HuH-7 (cell line): ENCODE data around the gene ZNF775.
"Not testable (repeated sequence)": the region's sequence is repeated elsewhere in the genome, so short reads cannot be mapped to it uniquely, and the experiment has no call there.

Experiments
- DNase-seq: peaks from one replicate; pipeline ENCODE4 v3.0.0; 2011; ENCODE audit warnings: low spot score

Gene ZNF775

DNA sequence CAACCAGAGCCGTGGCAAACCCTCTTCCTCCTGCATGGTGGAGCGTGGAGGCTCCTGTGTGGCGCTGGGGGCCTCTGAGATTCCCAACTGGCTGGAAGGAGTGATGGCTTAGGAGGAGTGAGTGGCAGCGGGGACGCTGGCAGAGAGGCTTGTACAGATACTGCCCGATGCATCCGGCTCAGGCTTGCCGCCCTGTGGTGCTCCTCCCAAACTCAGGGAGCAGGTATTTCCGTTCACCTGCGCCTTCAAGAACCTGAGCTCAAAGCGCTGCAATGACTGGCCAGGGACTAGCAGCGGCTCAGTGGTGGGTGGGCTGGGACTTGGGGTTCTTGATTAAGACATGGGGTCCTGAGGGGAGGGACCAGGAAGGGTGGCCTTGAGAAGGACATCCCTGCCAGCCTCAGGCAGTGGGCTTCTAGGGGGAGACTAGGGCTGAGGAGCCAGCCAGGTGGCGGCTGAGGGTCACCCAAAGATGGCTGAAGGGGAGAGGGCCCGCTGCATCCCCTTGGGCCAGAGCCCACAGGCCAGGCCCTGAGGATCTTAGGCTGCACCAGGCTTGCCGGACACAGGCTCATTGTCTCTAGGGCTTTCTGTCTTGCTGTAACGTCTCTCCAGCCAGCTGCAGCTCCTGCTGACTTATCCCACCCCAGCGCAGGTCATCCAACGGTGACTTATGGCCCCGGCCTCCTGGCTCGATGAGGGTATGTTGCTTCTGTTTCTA is 3.2 kb downstream of the ZNF775 start:
- DNase-seq, result no peak

DNA sequence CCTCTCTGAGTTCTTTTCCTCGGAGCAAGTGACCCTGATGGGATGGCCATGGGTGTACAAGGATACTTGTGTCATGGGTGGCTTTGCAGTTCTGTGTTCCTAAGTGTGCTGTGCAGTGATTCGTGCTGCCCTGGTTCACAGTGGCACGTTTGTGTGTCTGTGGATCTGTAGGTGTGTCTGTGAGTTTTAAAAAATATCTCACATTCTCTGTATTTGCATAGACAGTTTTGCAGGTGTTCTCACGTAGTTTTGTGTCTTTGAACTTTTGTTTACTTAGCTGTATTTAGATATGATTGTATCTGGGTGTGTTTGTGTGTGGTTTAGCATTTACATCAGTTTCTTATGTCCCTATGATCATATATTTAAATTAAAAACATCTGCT is 3.7 kb downstream of the ZNF775 start:
- no peak for DNase-seq

DNA sequence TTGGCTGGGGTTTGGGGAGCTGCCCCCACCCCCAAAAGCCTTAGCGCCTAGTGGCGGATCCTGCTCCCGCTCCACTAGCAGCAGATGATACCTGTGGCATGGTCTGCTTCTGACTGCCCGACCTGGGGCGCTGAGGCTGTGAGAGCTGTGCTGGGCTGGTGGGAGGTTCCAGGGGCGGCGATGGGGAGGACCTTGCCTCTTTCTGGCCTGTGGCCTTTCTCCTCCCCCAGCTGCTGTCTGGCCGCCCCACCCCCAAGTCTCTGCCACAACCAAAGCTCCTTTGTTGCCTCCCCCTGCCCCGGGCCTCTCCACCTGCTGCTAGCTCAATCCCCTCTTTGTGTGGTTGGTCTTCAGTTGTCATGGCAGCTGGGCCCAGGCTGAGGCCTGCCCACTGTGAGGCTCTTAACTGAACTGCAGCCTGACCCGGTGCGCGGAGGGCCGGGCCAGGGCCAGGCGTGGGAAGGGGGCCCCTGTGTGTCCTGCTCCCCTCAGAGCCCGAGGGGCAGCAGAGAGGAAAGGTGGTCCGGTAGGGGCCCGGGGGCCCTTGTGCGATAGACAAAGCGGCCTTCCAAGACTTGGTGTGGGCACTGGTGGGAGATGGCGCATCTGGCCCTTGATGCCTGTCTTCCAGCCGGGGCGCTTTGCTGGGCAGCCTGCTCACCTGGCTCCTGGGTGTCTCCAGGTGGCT is 4.7 kb downstream of the ZNF775 start:
- peak; percentile 83 for DNase-seq

DNA sequence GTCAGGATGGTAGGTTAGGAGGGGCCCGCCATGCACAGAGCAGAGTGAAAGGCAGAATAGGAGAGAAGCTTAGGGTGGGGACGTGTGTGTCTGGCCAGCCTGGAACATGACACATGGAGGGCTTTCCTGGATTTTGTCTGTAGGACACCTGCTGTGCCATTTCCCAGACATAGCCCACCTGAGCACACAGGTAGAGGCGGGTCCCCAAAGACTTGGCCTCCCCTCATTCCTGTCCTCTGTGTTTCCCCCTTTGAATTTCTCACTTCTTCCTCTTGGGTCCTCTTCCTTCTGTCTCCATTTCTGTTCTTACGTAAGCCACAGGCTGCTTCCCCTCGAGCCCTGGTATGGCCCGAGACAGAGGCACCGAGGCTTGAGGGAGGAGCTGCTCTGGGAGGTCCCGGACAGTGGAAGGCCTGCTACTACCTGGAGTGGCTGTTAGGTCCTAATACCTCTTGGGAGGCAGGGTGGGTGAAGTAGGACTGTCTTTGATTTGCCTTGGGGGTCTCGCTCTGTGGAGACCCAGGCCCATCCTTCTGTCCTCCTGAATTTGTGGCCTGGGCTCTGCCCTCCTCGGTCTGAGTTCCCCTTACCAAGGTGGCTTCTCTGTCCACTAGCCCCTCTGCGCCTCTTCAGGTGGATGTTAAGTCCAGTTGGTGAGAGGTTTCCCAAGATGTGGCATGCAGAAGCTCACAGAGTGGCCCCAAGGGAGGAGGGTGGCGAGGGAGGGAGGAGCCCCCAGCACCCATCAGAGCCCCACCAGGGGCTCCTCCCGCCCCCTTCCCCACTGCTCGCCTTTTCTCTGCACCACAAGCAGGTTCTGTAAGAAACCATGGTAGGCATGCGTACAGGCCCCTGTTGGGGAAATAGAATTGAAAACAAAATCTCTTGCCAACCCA is 5.5 kb downstream of the ZNF775 start:
- DNase-seq, result no peak

DNA sequence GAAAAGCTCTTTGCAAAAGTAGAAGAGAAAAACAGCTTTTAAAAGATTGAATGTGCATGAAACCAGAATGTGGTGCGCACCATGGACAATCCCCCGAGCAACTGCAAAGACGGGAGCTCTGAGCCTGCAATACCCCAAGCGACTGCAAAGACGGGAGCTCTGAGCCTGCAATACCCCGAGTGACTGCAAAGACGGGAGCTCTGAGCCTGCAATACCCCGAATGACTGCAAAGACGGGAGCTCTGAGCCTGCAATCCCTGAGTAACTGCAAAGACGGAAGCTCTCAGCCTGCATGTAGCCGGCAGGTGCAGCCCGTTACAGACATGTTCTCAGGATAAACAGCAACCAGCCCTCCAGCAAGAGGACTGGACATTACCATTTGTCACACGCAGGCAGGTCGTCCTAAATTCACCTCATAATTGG is 6.2 kb downstream of the ZNF775 start:
- no peak for DNase-seq

DNA sequence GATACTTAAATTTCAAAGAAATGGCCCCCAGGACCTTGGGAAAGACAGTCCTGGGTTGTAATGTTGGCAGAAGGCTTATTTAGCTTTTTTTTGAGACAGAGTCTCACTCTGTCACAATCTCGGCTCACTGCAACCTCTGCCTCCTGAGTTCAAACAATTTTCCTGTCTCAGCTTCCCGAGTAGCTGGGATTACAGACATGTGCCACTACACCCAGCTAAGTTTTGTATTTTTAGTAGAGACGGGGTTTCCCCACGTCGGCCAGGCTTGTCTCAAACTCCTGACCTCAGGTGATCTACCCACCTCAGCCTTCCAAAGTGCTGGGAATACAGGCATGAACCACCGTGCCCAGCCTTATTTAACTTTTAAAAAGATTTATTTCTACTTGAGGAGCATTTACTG is 6.8 kb downstream of the ZNF775 start:
- not testable (repeated sequence) for DNase-seq

DNA sequence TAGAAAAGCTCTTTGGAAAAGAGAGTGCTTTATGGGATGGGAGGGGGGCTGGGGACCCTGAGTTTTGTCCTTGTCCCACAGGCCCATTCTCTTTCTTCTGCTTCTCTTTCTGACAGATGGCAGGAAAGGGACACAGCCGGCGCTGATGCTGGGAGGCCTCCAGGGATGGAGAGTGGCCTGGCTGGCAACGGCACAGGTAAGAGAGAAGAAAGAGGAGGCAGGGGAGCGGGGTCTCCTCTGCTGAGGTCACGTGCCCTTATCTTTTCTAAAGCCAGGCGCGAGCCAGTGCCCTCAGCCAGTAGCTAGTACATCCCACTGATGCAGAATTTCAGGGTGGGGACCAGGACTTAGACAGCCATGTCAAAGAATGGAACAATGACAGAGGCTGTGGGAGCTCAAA is 9.2 kb downstream of the ZNF775 start:
- no peak for DNase-seq

DNA sequence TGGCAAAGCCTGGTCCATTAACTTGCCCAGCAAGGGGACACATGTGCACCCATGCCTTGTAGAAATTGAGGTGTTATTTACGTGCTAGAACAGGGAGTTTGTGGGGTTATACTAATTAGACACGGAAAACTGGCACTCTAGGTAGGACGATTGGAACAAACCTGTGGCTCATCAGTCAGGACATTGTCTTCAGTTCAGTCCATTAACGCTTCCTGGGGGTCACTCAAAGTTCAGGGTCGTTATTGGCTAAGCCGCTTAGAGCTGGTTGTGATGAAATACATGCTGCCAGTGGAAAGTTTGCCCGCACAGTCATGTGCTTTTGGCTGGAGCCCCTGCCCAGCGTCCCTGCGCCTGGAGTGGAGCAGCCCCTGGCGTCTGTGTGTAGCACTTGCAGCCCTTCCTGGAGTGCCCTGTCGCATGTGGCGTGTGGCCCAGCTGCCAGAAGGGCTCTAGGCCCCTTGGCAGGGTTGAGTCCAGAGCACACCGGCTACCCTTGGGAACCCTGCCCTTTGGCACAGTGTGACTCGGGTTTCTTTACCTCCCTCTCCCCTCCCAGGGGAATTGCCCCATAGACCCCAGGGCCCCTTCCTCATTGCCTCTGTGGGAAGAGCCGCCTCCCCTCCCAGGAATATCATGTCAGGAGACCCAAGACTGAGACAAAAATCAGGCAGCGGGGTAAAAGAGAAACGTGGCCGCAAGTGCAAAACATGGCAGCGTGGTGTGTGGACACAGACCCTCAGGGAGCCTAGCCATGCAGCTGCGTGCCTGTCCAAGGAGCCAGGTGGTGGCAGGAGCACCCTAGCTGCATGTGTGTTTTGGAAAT is 9.8 kb downstream of the ZNF775 start:
- peak; percentile 88 for DNase-seq

DNA sequence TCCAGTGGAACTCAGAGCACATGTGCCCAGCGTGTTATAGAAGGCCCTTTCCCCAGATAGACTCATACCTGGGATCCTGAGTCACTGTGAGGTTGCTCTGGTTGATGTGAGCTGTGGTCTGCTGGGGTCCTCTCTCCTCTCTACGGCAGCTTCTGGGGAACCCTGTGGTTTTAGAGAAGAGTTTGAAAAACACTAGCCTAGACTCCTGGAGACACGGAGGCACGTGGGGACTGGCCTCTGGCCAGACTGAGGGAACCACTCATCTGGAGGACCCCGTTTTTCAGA is 10.3 kb downstream of the ZNF775 start:
- no peak for DNase-seq

DNA sequence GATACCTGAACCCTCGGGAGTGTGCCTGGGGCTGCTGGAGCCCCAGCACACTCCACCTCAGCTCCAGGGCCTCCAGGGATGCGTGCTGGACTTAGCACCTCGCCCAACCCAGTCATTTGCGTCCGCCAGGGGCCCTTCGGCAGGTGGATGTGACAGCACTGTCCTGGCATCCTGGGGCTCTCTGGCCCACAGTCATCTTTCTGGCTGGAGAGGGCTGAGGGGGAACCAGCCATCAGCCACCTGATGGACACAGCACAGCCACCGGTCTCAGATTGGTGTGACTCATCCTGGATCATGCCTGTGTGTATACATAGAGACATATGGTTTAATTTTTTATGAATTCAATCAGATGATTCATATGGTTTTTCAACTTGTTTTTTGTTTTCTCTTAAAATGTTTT is 11.1 kb downstream of the ZNF775 start:
- no peak for DNase-seq

DNA sequence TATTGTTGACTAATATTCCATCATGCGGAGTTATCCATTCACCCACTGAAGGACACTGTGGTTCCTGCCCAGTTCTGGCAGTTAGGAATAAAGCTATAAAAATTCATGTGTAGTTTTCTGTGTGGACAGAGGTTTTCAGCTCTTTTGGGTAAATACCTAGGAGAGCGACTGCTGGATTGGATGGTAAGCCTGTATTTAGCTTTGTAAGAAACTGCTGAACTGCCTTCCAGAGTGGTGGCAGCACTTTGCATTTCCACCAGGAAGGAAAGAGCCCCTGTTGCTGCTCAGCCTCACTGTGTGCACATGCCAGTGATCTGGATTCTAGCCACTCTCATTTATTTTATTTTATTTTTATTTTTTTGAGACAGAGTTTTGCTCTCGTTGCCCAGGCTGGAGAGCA is 14.2 kb downstream of the ZNF775 start:
- DNase-seq, result no peak

DNA sequence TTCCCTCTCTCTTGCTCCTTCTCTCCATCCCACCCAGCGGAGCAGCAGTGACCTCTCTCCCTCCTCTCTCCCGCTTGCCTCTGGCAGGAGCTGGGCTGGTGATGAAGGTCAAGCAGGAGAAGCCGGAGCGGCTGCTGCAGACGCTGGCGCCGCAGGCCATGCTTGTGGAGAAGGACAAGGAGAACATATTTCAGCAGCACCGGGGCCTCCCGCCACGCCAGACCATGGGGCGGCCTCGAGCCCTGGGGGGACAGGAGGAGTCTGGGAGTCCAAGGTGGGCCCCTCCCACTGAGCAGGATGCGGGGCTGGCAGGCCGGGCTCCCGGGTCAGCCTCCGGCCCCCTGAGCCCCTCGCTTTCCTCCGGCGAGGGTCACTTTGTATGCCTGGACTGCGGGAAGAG is 17.3 kb downstream of the ZNF775 start:
- no peak for DNase-seq

DNA sequence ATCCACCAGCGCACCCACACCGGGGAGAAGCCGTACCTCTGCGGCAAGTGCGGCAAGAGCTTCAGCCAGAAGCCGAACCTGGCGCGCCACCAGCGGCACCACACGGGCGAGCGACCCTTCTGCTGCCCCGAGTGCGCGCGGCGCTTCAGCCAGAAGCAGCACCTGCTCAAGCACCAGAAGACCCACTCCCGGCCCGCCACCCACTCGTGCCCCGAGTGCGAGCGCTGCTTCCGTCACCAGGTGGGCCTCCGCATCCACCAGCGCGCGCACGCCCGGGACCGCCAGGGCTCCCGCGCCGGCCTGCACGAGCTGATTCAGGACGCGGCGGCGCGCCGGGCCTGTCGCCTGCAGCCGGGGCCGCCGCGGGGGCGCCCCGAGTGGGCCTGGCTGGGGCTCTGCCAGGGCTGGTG is 17.7 kb downstream of the ZNF775 start:
- no peak for DNase-seq

DNA sequence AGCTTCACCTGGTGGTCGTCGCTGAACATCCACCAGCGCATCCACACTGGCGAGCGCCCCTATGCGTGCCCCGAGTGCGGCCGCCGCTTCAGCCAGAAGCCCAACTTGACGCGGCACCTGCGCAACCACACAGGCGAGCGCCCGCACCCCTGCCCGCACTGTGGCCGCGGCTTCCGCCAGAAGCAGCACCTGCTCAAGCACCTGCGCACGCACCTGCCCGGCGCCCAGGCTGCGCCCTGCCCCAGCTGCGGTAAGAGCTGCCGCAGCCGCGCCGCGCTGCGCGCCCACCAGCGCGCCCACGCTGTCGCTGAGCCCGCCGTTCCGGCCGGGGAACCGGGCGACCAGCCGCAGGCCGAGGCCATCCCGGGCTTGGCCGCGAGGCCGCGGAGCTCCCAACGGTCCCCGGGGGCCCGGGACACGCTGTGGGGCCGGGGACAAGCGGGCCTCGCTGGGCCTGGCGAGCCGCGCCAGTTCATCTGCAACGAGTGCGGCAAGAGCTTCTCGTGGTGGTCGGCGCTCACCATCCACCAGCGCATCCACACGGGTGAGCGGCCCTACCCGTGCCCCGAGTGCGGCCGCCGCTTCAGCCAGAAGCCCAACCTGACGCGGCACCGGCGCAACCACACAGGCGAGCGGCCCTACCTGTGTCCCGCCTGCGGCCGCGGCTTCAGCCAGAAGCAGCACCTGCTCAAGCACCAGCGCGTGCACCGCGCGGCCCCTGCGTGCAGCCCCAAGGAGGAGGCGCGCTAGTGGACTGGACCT is 18.4 kb downstream of the ZNF775 start:
- DNase-seq, result no peak

DNA sequence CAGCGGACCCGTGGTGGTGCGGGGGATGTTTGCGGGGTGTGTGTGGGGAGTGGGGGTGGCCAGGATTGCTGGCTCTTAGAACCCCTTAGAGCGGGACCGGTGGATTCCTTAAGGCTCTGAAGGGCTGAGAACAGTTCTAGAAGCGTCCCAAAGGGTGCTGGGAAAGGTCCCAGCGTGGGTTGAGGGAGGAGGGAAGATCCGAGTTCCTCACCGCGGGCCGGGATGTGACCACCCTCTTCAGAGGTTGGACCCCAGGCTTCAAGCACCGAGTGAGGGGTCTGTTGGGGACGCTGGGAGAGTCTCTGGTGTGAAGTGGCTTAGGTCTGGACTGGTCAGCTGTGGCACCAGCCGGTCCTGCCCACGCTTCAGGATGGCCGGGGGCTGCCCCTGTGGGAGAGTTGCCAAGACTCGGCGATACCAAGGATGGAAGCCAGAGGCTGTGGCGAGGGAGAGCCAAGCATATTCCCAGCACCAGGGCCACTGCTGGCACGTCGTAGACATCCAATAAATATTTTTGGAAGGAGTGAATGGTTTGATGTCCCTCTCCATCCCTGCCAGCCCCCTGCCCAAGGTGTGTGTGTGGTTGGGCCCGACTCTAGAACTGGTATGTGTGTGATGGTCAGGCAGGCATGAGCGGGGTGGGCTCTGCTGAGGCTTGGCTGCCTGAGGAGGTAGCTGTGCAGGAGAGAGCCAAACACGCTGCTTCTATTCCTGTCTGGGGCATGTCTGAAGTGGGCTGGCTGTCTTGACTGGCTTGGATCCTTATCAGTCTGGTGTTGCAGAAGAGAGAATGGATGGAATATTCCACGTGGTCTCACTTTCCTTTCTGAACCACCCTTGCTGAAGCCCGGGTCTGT is 19.2 kb downstream of the ZNF775 start:
- DNase-seq, result no peak

DNA sequence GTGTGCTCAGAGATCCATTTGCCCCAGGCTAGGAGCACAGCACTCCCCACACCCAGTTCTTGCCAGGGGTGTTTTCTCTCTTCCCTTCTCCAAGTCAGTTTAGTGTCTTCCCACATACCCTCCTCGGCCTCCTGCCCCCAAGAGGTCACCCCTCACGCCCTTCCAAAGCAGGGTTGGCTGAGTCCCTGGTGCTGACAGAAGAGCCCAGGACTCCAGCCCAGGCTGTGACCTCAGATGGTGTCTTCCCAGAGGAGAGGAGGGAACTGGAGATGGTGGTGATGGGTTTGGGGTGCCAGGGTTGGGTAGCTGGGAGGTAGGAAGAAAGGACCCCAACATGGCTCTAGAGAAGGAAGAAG is 19.8 kb downstream of the ZNF775 start:
- DNase-seq, result no peak

DNA sequence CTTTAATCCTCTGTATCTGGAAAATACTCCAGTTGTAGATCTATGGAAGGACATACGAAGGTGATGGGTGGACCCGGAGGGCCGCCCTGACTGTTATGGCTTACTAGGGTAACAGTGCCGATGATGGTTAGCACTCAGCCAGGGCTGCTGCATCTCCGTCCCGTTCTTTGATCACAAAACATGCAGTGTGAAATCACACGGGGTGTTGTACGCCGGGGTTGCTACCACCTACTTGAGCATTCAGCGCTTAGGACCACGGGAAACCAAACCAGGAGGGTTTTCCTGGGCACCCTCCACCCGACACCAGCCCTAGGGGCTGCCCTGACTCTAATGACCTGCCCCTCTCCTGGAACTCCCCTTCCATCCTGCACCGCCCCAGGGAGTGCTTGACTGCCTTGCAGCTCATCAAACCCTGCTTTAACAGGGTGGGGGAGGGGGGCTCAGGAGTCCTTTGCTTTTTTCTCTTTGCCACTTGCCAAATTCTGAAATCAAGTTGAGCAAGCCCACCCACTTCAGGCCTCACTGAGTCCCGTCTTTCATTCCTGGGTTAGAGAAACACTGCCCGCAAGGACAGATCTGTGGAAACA is 20.4 kb downstream of the ZNF775 start:
- DNase-seq, result no peak

DNA sequence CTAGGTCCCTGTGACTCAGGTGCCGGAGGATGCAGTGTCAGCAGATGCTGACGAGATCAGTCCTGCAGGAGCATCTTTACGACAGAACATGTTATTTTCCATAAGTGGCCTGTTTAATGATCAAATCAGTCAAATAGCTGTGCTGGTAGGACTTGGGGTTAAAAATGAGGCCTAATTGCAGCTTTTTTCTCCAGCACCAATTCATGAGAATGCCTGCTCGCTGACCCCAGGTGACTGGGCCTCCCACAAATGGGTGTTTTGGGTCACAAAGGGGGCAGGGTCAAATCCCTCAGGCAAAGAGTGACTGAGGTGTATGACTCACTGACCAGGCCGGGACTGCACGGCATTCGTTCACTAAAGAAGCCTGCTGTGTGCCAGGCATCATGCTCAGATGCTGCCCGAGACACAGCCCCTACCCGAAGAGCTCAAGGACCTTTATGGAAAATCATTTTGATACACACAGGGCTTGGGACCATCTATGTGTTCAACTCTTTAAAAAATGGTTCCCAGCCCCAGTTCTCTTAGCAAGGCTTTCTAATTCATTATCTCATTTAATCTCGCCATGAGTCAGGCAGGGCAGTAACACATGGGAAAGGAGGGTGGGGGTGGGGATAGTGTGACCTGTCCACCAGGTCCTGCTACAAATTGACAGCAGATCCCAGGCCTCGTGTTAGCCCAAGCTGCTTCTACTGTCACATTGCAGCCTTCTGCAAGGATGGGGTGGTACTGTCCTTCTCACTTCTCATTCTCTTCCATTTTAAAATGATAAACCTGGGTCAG is 21.1 kb downstream of the ZNF775 start:
- DNase-seq, result no peak

DNA sequence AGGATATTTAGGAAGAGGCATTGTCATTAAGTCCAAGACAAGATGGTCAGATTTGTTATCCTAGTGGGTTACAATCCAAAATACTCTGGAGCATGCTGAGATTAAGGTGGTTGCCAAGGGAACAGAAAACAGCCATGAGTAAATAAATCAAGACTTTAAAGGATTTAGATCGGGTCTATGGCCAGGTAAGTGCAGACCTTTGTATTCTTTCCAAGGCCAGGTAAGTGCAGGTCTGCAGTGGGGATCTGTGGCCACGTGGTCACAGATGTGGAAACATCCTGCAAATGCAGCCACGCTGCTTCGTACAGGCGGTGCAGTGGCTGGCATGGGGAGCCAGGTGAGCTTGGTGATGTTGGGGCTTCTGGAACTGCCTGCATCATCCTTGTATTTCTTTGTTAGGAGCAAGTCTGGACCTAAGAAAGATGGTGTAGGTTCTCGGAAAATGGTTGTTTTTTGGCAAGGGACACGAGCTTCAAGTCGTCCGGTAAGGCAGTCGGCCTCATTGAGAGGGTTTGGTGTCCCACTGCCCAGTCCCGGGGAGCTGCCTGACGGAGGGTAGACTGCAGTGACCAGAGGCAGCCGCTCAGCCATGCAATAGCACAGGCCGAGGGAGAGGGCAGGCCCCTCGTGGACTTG is 21.8 kb downstream of the ZNF775 start:
- DNase-seq, result no peak
